ENCODE data around the gene SCG5. TPM values are rescaled to one million over a fixed set of nuclear protein-coding genes. Genes with fewer than 3 reads are reported as not detected.

Gene SCG5
- total and polyA plus RNA-seq, 2 of the 13 experiments (the other 11 are each of a cell fraction or from before 2014, with no cell fraction given), result 2.3 to 3.5 TPM

GRCh38 chr15:32677238-32677750 is 35.8 kb downstream of the SCG5 start (continued):
- TF ChIP-seq AKAP8 (CRISPR knock-in tag; IDR thresholded peaks at IDR 0.05) (no peak), DNMT3B (CRISPR knock-in tag; conservative IDR thresholded peaks at IDR 0.05) (no peak), MATR3 (CRISPR knock-in tag; IDR thresholded peaks at IDR 0.05) (no peak), ZNF547 (CRISPR knock-in tag; IDR thresholded peaks at IDR 0.05) (no peak; the same call in 1 of the 2 replicates), THRA (CRISPR knock-in tag; IDR thresholded peaks at IDR 0.05; ENCODE audit: borderline replicate concordance) (peak; percentile 28; the same call in 1 of the 2 replicates), KDM3A (CRISPR knock-in tag; IDR thresholded peaks at IDR 0.05; ENCODE audit: low read depth) (no peak), YY1 (IDR thresholded peaks at IDR 0.05; ENCODE audit: insufficient read depth, insufficient replicate concordance, low read depth, low read length) (no peak), GABPB1 (CRISPR knock-in tag; IDR thresholded peaks at IDR 0.05) (0 out of 2 replicates have a peak, but pooled peaks have one; percentile 10), RBFOX2 (IDR thresholded peaks at IDR 0.05; ENCODE audit: low read depth, low read length) (peak; percentile 37; the same call in 1 of the 2 replicates), PHF21A (CRISPR knock-in tag; IDR thresholded peaks at IDR 0.05) (peak; percentile 63; the same call in 1 of the 2 replicates), HBP1 (CRISPR knock-in tag; IDR thresholded peaks at IDR 0.05; ENCODE audit: low read depth) (peak; percentile 48; the same call in 1 of the 2 replicates), FLYWCH1 (CRISPR knock-in tag; IDR thresholded peaks at IDR 0.05) (no peak), HMGXB3 (CRISPR knock-in tag; IDR thresholded peaks at IDR 0.05; ENCODE audit: borderline replicate concordance) (no peak), ZNF276 (CRISPR knock-in tag; IDR thresholded peaks at IDR 0.05; ENCODE audit: low read depth) (no peak), ZBTB20 (CRISPR knock-in tag; IDR thresholded peaks at IDR 0.05; ENCODE audit: borderline replicate concordance, low read depth) (no peak), UBTF (CRISPR knock-in tag; IDR thresholded peaks at IDR 0.05) (no peak), SP140L (CRISPR knock-in tag; IDR thresholded peaks at IDR 0.05; ENCODE audit: borderline replicate concordance) (no peak), STAG1 (CRISPR knock-in tag; IDR thresholded peaks at IDR 0.05) (no peak), ARNT2 (CRISPR knock-in tag; IDR thresholded peaks at IDR 0.05; ENCODE audit: low read depth) (no peak)
